Activated T-cell treated with anti-CD3 and anti-CD28 coated beads, Interleukin-2, amount 50 U/mL, for 4 hours (primary cell): ENCODE measurements around the gene IARS2. TPM values are rescaled to one million over a fixed set of nuclear protein-coding genes. Genes with fewer than 3 reads are reported as not detected.
"Not testable (repeated sequence)": the region's sequence is repeated elsewhere in the genome, so short reads cannot be mapped to it uniquely, and the experiment has no call there.

Experiments
- ATAC-seq, 2 donors: fragments of 200-7000 bp; cut with Tn5 transposase; one replicate each; pipeline ENCODE4 v1.10.0; 2021
- DNase-seq: peaks from one replicate; pipeline ENCODE4 v3.0.0-alpha.2; 2020
- H3K27me3 Mint-ChIP-seq: one replicate; pipeline ENCODE4 v1.8.0; 2021; ENCODE audit warnings: low read depth, mixed read lengths
- H3K36me3 Mint-ChIP-seq: one replicate; pipeline ENCODE4 v1.8.0; 2022; ENCODE audit warnings: mixed read lengths; ENCODE audit not compliant: insufficient read depth
- H3K4me1 Mint-ChIP-seq: one replicate; pipeline ENCODE4 v1.8.0; 2021; ENCODE audit warnings: low read depth, mixed read lengths
- H3K4me3 Mint-ChIP-seq: one replicate; pipeline ENCODE4 v1.8.0; 2021; ENCODE audit warnings: mild to moderate bottlenecking, moderate library complexity, mixed read lengths
- H3K9me3 Mint-ChIP-seq: one replicate; pipeline ENCODE4 v1.8.0; 2021; ENCODE audit warnings: mixed read lengths
- total RNA-seq, 3 donors: library from RNA; stranded (reverse); gene quantifications; one replicate each; pipeline ENCODE4 v1.2.1, GENCODE V29; 2021

Gene IARS2
- total RNA-seq, 3 donors from 2014 or later: 60.6 to 65.7 (median 63.0) TPM

DNA sequence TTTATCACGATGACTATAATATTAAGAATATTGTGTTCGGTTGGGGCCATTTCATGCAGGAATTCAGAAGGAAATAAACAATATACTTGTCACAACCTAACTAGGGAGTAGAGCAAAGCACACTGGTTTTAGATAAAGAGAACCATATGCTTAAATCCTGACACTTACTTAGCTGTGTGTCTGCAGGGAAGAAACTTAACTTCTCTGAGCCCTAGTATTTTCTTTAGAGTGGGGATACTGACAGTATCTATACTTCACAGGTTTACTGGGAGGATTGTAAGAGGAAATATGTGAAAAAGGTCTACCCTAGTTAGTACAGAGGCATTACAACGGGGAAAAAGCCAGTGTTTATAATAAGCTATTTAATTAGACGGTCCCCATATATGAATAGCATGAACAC lies 72.9 kb downstream of the IARS2 start:
- DNase-seq (no peak), ATAC-seq (no peak)
- no peaks in the 10 kb centered on the region for H3K27me3 Mint-ChIP-seq
- H3K9me3 Mint-ChIP-seq: no peaks in the 10 kb centered on the region
- H3K4me1 Mint-ChIP-seq: no peaks in the 10 kb centered on the region
- H3K4me3 Mint-ChIP-seq: no peak overlapping the region
- H3K36me3 Mint-ChIP-seq: peaks cover 52% of the 10 kb centered on the region

DNA sequence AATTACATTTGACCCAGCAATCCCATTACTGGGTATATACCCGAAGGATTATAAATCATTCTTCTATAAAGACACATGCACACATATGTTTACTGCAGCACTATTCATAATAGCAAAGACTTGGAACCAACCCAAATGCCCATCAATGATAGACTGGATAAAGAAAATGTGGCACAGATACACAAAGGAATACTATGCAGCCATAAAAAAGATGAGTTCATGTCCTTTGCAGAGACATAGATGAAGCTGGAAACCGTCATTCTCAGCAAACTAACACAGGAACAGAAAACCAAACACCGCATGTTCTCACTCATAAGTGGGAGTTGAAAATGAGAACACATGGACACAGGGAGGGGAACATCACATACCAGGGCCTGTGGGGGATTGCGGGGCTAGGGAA lies 76.0 kb downstream of the IARS2 start:
- H3K4me3 Mint-ChIP-seq, DNase-seq, H3K4me1 Mint-ChIP-seq, ATAC-seq, H3K27me3 Mint-ChIP-seq, H3K9me3 Mint-ChIP-seq: not testable (repeated sequence)
- H3K36me3 Mint-ChIP-seq: peaks cover 68% of the 10 kb centered on the region

DNA sequence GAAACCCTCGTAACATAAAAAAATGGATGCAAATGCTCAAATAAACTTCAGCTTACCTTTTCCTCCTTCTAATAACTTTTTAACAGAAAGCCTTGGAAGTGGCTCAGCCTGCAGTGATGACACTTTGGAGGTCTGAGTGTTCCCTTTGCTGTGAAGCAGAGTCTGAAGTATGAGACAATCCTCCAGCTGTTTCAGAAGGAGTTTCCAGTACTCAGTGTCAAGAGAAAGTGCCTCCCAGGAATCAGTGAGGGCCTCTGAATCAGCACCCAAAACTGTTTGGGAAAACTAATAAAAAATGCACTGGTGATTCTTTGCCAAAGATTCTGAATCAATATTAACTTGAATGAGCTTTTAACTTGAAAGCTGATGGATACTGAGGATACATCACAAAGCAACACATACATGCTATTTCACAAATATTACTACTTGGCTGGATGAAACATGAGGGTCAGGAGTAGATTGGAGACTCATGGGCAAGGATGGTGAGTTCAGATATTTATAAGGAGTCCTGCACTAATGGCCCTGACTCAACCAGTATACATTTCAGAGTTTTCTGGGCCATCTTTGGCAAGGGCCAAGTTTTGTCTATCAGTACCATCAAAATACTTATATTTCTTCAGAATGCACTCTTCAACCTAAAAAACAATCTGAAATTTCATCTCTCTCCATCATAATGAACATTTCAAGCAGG lies 77.0 kb downstream of the IARS2 start:
- no peaks in the 10 kb centered on the region for H3K4me1 Mint-ChIP-seq
- H3K4me3 Mint-ChIP-seq: no peak overlapping the region
- no peak for ATAC-seq
- H3K9me3 Mint-ChIP-seq: no peaks in the 10 kb centered on the region
- peaks cover 69% of the 10 kb centered on the region for H3K36me3 Mint-ChIP-seq
- H3K27me3 Mint-ChIP-seq: no peaks in the 10 kb centered on the region
- DNase-seq: no peak

DNA sequence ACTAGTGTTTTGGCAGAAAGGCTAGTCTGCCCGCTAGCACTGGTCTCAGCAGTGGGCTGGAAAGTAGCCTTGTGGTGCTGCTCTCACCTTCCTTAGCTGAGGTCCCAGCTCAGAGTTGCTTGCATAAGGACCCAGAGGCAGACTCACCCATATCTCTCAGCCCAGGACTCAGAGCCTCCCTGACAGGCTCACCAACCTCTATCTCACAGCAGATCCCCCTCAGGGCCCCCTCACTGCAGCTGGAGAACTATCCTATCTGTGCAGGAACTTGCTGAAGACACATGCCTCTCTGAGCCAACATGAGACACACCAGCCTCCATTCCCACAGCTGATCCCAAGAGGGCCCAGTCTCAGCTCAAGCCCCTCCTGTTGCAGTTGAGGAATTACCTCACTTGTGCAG lies 82.6 kb downstream of the IARS2 start:
- Mint-ChIP-seq H3K36me3 (peaks cover 71% of the 10 kb centered on the region), H3K4me3 (no peak overlapping the region), H3K4me1 (no peaks in the 10 kb centered on the region), H3K9me3 (no peaks in the 10 kb centered on the region), H3K27me3 (no peaks in the 10 kb centered on the region)
- no peak for DNase-seq
- no peak for ATAC-seq

DNA sequence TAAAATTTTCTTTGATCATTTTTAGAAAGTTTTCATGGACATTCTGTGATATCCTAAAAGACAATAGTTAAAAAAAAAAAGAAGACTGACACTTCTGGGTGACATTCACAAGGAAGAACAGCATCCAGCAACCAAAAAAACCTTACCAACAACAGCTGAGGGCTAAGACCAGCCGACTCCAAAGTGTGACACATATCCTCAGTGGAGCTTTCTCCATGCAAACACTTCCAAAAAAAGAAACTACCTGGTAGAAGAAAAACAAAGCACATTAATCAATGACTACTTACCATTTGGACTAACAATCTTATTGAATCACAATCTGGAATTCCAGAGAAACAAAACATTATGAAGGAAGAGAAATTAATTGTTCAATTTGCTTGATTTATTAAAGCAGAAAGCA lies 88.2 kb downstream of the IARS2 start:
- Mint-ChIP-seq H3K4me1 (no peaks in the 10 kb centered on the region), H3K4me3 (no peak overlapping the region), H3K27me3 (no peaks in the 10 kb centered on the region), H3K36me3 (peaks cover 41% of the 10 kb centered on the region), H3K9me3 (no peaks in the 10 kb centered on the region)
- no peak for ATAC-seq
- no peak for DNase-seq

DNA sequence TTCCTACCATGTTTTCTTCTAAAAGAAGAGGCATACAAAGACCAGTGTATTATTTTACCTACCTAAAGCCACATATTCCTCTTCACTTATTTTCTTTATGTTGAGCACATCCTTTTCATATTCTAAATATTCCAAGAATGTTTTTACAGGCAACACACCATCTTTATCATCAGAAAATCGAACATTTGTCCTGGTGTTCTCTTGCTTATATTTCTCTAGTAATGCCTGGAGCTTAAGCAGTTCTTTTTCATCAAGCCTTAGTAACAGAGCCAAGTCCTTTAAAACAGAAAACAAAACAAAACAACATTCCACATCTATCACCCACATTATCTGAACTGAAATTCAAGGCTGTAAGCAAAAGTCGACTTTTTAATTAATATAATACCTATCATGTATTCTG lies 88.7 kb downstream of the IARS2 start:
- no peak for DNase-seq
- H3K9me3 Mint-ChIP-seq: no peaks in the 10 kb centered on the region
- no peaks in the 10 kb centered on the region for H3K4me1 Mint-ChIP-seq
- no peak overlapping the region for H3K4me3 Mint-ChIP-seq
- no peak for ATAC-seq
- no peaks in the 10 kb centered on the region for H3K27me3 Mint-ChIP-seq
- peaks cover 41% of the 10 kb centered on the region for H3K36me3 Mint-ChIP-seq

DNA sequence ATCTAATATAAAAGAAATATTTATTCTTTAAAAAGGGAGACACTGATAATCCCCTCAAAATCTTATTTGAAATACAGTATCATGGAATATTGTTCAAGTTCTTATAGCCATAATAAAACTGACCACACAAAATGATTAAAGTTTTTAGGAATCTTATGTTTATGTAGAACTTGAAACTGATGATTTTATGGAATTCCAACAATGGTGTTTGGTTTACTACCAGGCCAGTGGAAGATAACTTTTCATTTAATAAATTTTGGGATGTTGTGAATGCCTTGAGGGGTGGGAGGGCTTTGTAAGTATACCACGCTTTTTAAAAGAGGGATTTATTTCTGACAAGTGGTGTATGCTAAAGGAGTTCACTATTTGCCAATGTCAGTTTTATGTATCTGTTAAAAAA lies 90.6 kb downstream of the IARS2 start:
- H3K36me3 Mint-ChIP-seq: peaks cover 36% of the 10 kb centered on the region
- H3K4me3 Mint-ChIP-seq: no peak overlapping the region
- no peak for ATAC-seq
- H3K27me3 Mint-ChIP-seq: no peaks in the 10 kb centered on the region
- no peak for DNase-seq
- H3K4me1 Mint-ChIP-seq: no peaks in the 10 kb centered on the region
- no peaks in the 10 kb centered on the region for H3K9me3 Mint-ChIP-seq

DNA sequence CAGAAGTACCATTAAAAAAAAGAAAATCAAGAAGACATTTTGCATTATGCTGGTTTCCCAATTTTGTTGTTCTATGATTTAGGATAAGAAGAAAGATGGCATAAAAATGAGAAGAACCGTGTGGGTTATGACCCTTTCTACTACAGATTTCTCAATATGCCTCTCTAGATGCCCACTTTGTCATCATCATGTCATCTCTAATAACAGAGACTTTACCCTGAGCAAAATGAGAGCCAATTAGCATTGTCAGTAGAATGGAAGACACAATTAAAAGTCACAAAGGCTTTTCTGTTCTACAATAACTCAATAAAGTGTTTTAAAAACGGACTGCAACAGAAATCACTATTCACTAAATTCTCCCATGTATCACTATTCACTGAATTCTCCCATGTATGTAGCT lies 92.8 kb downstream of the IARS2 start:
- DNase-seq (no peak), ATAC-seq (no peak)
- H3K9me3 Mint-ChIP-seq: no peaks in the 10 kb centered on the region
- no peaks in the 10 kb centered on the region for H3K4me1 Mint-ChIP-seq
- peaks cover 27% of the 10 kb centered on the region for H3K36me3 Mint-ChIP-seq
- H3K27me3 Mint-ChIP-seq: no peaks in the 10 kb centered on the region
- no peak overlapping the region for H3K4me3 Mint-ChIP-seq

DNA sequence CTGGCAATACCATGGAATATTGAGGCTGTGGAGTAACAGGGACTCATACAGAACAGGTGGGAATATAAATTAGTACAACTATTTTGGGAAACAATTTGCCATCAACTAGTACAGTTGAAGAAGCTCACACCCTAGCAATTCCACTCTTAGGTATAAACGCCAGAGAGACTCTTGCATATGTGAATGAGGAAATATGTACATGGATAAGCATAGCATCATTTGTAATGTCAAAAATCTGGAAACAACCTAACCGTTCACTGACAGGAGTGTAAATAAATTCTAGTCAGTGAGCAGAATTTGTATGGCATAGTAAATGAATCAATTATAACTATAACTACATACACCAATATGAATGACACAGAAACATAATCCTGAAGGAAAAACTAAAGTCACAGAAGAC lies 94.6 kb downstream of the IARS2 start:
- Mint-ChIP-seq H3K36me3 (peaks cover 25% of the 10 kb centered on the region), H3K4me3 (no peak overlapping the region), H3K27me3 (no peaks in the 10 kb centered on the region), H3K4me1 (no peaks in the 10 kb centered on the region), H3K9me3 (no peaks in the 10 kb centered on the region)
- ATAC-seq (no peak), DNase-seq (no peak)

DNA sequence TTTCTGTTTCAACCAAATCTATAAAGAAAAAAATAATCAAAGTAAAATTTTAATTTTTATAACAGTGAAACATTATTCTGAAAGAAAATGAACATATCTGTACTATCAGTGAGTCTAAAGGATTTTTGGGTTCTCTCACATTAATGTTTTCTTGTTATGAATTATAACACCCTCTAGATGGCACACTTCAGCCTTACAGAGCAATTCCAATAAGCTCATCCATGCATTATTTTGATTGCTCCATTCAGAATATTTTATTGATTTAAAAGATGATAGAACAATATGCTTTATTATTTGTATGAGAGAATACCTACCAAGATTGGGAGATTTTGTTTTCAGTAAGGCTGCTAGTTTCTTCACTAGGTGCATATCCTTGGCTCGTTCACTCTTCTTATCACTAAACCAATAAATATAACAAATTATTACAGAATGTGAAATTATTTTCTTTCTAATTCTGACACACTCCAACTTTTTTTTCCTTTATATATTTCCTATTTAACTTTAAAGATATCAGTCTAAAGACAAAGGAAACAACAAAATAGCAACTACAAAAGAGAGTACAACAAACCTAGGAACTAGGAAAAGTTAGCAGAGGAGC lies 95.9 kb downstream of the IARS2 start:
- Mint-ChIP-seq H3K4me1 (no peaks in the 10 kb centered on the region), H3K4me3 (no peak overlapping the region), H3K36me3 (peaks cover 30% of the 10 kb centered on the region), H3K27me3 (no peaks in the 10 kb centered on the region), H3K9me3 (no peaks in the 10 kb centered on the region)
- DNase-seq: no peak
- no peak for ATAC-seq

DNA sequence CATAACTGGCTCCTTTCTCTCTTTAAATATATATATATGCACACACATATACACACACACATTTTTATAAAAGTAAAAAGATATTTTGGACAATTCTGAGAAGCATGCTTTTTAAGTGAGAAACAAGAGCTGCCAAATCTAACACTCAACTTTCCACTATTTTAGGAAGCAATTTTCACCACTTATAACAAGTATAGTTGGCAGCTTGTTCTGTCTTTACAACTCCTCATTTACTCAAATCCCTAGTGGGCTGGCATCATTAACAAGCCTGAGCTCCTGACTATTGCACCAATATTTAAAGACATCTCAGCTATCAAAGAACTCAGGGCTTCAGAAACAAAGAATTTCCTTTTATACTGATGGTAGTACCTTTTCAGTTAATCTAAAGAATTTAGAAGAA lies 101.8 kb downstream of the IARS2 start:
- Mint-ChIP-seq H3K4me1 (no peaks in the 10 kb centered on the region), H3K4me3 (no peak overlapping the region), H3K36me3 (peaks cover 17% of the 10 kb centered on the region), H3K9me3 (no peaks in the 10 kb centered on the region), H3K27me3 (no peaks in the 10 kb centered on the region)
- ATAC-seq: no peak
- no peak for DNase-seq

Other genes starting within 250 kb of the IARS2 start
- gene SLC30A10, start 165.6 kb upstream of the IARS2 start, total RNA-seq: not detected
- 100 to 1,000 TPM; 187 to 217 (median 208) TPM for gene EPRS1, start 47.6 kb upstream of the IARS2 start, total RNA-seq
- 10 to 100 TPM; 25.5 to 29.4 (median 28.2) TPM for gene BPNT1, start 4.3 kb upstream of the IARS2 start, total RNA-seq
- gene RAB3GAP2, start 178.3 kb downstream of the IARS2 start, total RNA-seq: 10 to 100 TPM; 34.9 to 37.2 (median 36.1) TPM